GM06990 (cell line): Measurements from ENCODE around the gene PEPD.

Experiments
- DNase-seq: peaks from one replicate; pipeline ENCODE4 v3.0.0-alpha.2; 2011; ENCODE audit not compliant: insufficient read length; ENCODE audit errors: extremely low read depth
- H3K27me3 ChIP-seq: replicated peaks from 2 replicates; pipeline ENCODE4 v1.6.0; 2011; ENCODE audit warnings: low read length; ENCODE audit not compliant: control insufficient read depth, insufficient read depth
- H3K36me3 ChIP-seq: 2 replicates; pipeline ENCODE4 v1.5.1; 2011; ENCODE audit warnings: low read length; ENCODE audit not compliant: control insufficient read depth, insufficient read depth
- H3K4me3 ChIP-seq: replicated peaks from 2 replicates; pipeline ENCODE4 v1.5.1; 2011; ENCODE audit warnings: low read depth, mild to moderate bottlenecking, control low read depth, low read length
- TF ChIP-seq, protein P1 (sequence below): IDR thresholded peaks from 2 replicates; pipeline ENCODE4 v1.5.1; 2011; ENCODE audit warnings: low read length, control low read depth, mild to moderate bottlenecking, inconsistent platforms; ENCODE audit not compliant: insufficient read depth, poor library complexity, severe bottlenecking

PEPD gene

DNA sequence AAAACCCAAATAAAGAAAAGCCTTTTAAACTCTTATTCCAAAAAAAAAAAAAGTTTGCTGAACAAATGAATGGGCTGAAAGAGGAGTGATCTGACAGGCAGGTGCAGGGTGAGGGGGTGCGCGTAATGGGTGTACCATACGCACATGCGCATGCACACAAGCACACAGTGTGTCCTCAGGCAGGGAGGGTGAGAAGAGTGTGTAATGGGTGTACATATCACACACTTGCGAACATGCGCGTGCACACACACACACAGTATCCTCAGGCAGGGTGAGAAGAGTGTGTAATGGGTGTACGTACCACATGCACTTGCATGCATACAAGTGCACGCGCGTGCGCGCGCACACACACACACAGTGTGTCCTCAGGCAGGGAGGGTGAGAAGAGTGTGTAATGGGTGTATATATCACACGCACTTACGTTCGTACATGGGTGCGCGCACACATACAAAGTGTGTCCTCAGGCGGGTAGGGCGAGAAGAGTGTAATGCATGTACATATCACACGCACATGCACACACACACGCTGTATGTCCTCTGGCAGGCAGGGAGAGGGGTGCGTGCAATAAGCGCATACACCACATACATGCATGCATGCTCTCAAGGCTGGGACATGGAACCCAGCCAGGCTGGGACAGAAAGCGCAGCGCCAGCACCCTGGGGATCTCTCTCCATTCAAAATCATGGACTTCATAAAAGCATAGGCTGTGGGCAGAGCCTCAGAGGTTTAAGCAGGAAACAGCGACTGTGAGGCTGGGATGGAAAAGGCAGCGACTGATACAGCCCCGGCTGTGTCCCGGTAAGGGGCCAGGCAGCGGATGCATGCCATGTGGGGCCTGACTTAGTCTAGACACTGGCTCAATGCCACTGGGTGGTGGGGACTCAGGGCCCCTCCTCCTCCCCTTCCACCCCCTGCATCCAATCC lies 77.7 kb downstream of the PEPD start:
- DNase-seq, result no peak
- no peak overlapping the region for H3K4me3 ChIP-seq
- H3K27me3 ChIP-seq, result no peaks in the 10 kb centered on the region
- no peaks in the 10 kb centered on the region; the same call in 1 of the 2 replicates for H3K36me3 ChIP-seq
- TF ChIP-seq, protein P1, sequence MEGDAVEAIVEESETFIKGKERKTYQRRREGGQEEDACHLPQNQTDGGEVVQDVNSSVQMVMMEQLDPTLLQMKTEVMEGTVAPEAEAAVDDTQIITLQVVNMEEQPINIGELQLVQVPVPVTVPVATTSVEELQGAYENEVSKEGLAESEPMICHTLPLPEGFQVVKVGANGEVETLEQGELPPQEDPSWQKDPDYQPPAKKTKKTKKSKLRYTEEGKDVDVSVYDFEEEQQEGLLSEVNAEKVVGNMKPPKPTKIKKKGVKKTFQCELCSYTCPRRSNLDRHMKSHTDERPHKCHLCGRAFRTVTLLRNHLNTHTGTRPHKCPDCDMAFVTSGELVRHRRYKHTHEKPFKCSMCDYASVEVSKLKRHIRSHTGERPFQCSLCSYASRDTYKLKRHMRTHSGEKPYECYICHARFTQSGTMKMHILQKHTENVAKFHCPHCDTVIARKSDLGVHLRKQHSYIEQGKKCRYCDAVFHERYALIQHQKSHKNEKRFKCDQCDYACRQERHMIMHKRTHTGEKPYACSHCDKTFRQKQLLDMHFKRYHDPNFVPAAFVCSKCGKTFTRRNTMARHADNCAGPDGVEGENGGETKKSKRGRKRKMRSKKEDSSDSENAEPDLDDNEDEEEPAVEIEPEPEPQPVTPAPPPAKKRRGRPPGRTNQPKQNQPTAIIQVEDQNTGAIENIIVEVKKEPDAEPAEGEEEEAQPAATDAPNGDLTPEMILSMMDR, result no peak

DNA sequence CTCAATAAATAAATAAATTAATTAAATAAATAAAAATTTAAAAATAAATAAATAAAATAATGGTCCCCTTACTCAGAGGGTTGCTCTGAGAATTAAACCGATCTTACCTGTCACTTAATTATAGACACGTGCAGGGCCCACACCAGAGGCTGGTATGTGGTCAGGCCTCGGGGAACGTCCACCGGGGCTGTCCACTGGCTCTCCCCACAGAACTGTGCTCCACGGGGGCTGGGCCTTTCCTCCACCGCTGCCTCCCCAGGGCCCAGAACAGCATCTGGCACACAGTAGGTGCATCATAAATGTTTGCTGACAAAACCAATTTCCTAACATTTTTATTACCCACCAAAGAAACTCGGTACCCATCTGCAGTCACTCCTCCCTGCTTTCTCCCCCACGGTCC lies 78.9 kb downstream of the PEPD start:
- no peaks in the 10 kb centered on the region for H3K27me3 ChIP-seq
- no peak for DNase-seq
- TF ChIP-seq, protein P1, result no peak
- no peaks in the 10 kb centered on the region; the same call in 1 of the 2 replicates for H3K36me3 ChIP-seq
- H3K4me3 ChIP-seq, result no peak overlapping the region

DNA sequence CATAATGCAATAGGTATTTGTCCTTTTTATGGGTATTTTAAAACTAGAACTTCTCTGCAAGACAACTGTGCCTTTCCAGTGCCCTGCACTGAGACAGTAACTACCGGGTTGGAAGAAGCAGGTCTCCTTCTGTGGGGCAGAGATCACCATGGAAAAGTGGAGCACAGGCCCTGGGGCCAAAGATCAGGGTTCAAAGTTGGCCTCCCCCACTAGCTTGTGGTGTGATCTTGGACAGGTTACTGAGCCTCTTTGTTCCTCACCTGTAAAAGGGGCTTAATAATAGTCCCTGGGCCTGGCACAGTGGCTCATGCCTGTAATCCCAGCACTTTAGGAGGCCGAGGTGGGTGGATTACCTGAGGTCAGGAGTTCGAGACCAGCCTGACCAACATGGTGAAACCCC lies 79.8 kb downstream of the PEPD start:
- Histone ChIP-seq H3K36me3 (no peaks in the 10 kb centered on the region; the same call in 1 of the 2 replicates), H3K27me3 (no peaks in the 10 kb centered on the region), H3K4me3 (no peak overlapping the region)
- DNase-seq, result no peak
- TF ChIP-seq, protein P1, result no peak

DNA sequence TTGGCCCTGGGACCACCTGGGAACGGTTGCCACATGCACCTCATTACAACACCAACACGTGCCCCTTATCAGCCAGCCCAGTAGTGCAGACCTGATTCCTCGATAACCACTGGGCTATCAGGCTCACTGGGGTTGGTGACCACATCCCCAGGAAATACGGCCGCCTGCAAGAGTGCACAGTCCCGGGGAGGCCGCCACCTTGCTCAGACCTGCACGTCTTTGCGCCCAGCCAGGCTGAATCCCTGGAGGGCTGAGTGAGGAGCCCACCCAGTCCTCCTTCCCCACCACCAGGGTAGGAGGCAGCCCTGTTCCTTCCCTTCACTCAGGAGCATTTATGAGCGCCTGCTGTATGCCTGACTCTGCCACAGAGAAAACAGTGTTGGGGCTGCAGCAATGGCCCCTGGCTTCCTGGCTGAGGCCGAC lies 80.3 kb downstream of the PEPD start:
- no peaks in the 10 kb centered on the region; the same call in 1 of the 2 replicates for H3K36me3 ChIP-seq
- DNase-seq, result no peak
- no peaks in the 10 kb centered on the region for H3K27me3 ChIP-seq
- TF ChIP-seq, protein P1, result no peak
- no peak overlapping the region for H3K4me3 ChIP-seq

DNA sequence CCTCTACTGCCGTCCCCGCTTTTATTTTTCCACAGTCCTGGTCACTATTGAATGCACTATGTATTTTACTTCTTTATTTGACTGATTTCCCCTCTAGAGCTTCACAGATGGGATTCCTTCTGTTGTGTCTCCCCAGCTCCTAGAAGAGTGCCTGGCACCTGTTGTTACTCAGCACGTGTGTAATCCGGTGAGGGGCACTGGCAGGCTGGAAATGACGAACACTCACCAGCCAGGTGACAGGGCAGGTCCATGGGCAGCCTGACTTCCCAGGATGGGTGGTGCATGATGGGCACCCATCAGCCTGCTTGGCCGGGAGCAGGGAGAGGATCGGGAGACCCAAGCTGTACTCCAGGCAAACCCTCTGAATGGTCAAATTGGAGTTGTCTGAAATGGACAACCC lies 80.9 kb downstream of the PEPD start:
- Histone ChIP-seq H3K27me3 (no peaks in the 10 kb centered on the region), H3K4me3 (no peak overlapping the region), H3K36me3 (no peaks in the 10 kb centered on the region; the same call in 1 of the 2 replicates)
- DNase-seq, result no peak
- TF ChIP-seq, protein P1, result no peak
